Neural progenitor cell (in vitro differentiated cells): Measurements from ENCODE around the gene CNIH2. TPM values are rescaled to one million over a fixed set of nuclear protein-coding genes. Genes with fewer than 3 reads are reported as not detected.

Experiments
- DNase-seq: peaks from one replicate; pipeline ENCODE4 v3.0.0-alpha.2; 2016; ENCODE audit warnings: low spot score
- H2AFZ ChIP-seq: fragments of 200-600 bp; sonication (generic); replicated peaks from 2 replicates; pipeline ENCODE4 v1.6.1; 2016; ENCODE audit warnings: antibody characterized with exemption
- H3F3A ChIP-seq: fragments of 200-600 bp; sonication (generic); 2 replicates; pipeline ENCODE4 v1.6.1; 2016; ENCODE audit warnings: antibody characterized with exemption, low read depth
- H3K27ac ChIP-seq: fragments of 200-600 bp; sonication (generic); 2 replicates; pipeline ENCODE4 v1.5.1; 2016; ENCODE audit warnings: mild to moderate bottlenecking
- H3K27me3 ChIP-seq: fragments of 200-600 bp; sonication (generic); 2 replicates; pipeline ENCODE4 v1.6.1; 2016; ENCODE audit warnings: mild to moderate bottlenecking, moderate library complexity
- H3K36me3 ChIP-seq: fragments of 200-600 bp; sonication (generic); 2 replicates; pipeline ENCODE4 v1.5.1; 2016
- H3K4me1 ChIP-seq: fragments of 200-600 bp; sonication (generic); 2 replicates; pipeline ENCODE4 v1.6.1; 2016; ENCODE audit warnings: mixed run types
- H3K4me2 ChIP-seq: fragments of 200-600 bp; sonication (generic); 2 replicates; pipeline ENCODE4 v1.6.1; 2016
- H3K4me3 ChIP-seq: fragments of 200-600 bp; sonication (generic); 2 replicates; pipeline ENCODE4 v1.5.1; 2016
- H3K79me2 ChIP-seq: fragments of 200-600 bp; sonication (generic); 2 replicates; pipeline ENCODE4 v1.6.1; 2016; ENCODE audit warnings: low read depth
- H3K9ac ChIP-seq: fragments of 200-600 bp; sonication (generic); 2 replicates; pipeline ENCODE4 v1.6.1; 2016
- H3K9me3 ChIP-seq: fragments of 200-600 bp; sonication (generic); 2 replicates; pipeline ENCODE4 v1.5.1; 2016; ENCODE audit warnings: low read depth
- H4K20me1 ChIP-seq: fragments of 200-600 bp; sonication (generic); 2 replicates; pipeline ENCODE4 v1.6.1; 2016; ENCODE audit warnings: low read depth
- H3K27ac Mint-ChIP-seq: 3 replicates; pipeline ENCODE4 v1.8.0; 2021; ENCODE audit warnings: mixed read lengths
- H3K27me3 Mint-ChIP-seq: 2 replicates; pipeline ENCODE4 v1.8.0; 2022; ENCODE audit warnings: low read depth, mild to moderate bottlenecking, inconsistent platforms, moderate library complexity, mixed read lengths; ENCODE audit not compliant: insufficient read depth
- H3K36me3 Mint-ChIP-seq: 3 replicates; pipeline ENCODE4 v1.8.0; 2021; ENCODE audit warnings: mixed read lengths
- H3K4me1 Mint-ChIP-seq: 3 replicates; pipeline ENCODE4 v1.8.0; 2021; ENCODE audit warnings: mixed read lengths
- H3K4me3 Mint-ChIP-seq: 3 replicates; pipeline ENCODE4 v1.8.0; 2021; ENCODE audit warnings: mild to moderate bottlenecking, moderate library complexity, mixed read lengths
- H3K9me3 Mint-ChIP-seq: 3 replicates; pipeline ENCODE4 v1.8.0; 2020; ENCODE audit warnings: mixed read lengths
- CTCF ChIP-seq: fragments of 200-600 bp; sonication (generic); IDR thresholded peaks from 2 replicates; pipeline ENCODE4 v1.5.1; 2017; ENCODE audit warnings: antibody characterized with exemption, mild to moderate bottlenecking
- EZH2 ChIP-seq: fragments of 200-600 bp; sonication (generic); IDR thresholded peaks from 2 replicates; pipeline ENCODE4 v1.6.1; 2017; ENCODE audit warnings: antibody characterized with exemption, mild to moderate bottlenecking, moderate library complexity
- EZH2phosphoT487 ChIP-seq: fragments of 200-600 bp; sonication (generic); IDR thresholded peaks from 2 replicates; pipeline ENCODE4 v1.6.1; 2017; ENCODE audit warnings: antibody characterized with exemption
- total RNA-seq: library from RNA; depleted of rRNA; stranded (reverse); fragments of >200 nt; gene quantifications from 2 replicates; pipeline ENCODE4 v1.2.3, GENCODE V29; 2015; ENCODE audit warnings: low replicate concordance

CNIH2 gene
- total RNA-seq, 1 donor from 2014 or later: 5.7 TPM

DNA sequence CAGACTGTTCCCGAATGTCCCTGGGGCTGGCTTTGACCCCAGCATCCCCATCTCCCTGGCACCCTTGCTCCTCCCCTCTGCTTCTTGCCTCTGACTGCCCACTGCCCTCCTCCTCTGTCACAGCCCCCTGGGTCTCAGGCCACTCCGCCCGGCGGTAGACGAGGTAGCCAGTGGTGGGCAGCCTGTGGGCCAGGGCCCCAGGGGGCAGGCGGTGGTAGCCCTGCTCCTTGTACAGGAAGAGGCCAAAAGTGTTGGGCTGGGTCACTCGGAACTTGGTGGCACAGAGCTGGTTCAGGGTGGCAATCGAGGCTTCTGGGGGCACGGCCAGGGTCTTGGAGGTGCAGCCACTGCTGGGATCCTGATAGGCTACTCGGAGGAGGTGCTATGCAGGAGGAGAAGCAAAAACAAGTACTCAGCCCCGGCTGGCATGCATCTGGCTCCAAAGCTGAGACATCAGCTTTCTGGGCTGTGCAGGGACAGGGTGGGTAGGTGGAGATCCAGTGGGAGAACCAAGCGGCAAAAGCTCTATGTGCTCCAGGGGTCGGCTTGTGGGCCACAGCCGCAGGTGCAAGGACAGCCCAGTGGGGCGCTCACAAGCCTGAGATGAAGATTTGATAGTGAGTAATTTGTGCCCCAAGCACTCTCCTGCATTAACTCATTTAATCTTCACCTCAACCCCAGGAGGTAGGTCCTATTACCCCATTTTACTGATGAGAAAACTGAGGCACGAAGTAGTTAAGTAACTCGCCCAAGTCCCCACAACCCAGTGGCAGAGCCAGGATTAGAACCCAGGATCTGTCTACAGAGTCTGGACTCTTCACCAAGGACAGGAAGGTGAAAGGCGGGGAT, 54.6 kb downstream of the CNIH2 start:
- Histone ChIP-seq H3K4me1 (peaks cover 15% of the 10 kb centered on the region), H3K9me3 (no peaks in the 10 kb centered on the region), H3K79me2 (no peaks in the 10 kb centered on the region), H3K27me3 (peaks cover 8% of the 10 kb centered on the region), H2AFZ (no peak overlapping the region), H4K20me1 (peaks cover 5% of the 10 kb centered on the region), H3F3A (peaks cover 12% of the 10 kb centered on the region), H3K27ac (no peak overlapping the region), H3K4me3 (no peak overlapping the region), H3K9ac (no peak overlapping the region), H3K36me3 (no peaks in the 10 kb centered on the region), H3K4me2 (no peak overlapping the region)
- no peak overlapping the region for H3K27ac Mint-ChIP-seq
- no peak for DNase-seq
- H3K4me1 Mint-ChIP-seq: peaks cover 35% of the 10 kb centered on the region
- no peak overlapping the region for H3K4me3 Mint-ChIP-seq
- H3K9me3 Mint-ChIP-seq: no peaks in the 10 kb centered on the region
- peaks cover 7% of the 10 kb centered on the region for H3K27me3 Mint-ChIP-seq
- H3K36me3 Mint-ChIP-seq: no peaks in the 10 kb centered on the region
- TF ChIP-seq EZH2: no peak
- TF ChIP-seq CTCF: no peak
- no peak for TF ChIP-seq EZH2phosphoT487

DNA sequence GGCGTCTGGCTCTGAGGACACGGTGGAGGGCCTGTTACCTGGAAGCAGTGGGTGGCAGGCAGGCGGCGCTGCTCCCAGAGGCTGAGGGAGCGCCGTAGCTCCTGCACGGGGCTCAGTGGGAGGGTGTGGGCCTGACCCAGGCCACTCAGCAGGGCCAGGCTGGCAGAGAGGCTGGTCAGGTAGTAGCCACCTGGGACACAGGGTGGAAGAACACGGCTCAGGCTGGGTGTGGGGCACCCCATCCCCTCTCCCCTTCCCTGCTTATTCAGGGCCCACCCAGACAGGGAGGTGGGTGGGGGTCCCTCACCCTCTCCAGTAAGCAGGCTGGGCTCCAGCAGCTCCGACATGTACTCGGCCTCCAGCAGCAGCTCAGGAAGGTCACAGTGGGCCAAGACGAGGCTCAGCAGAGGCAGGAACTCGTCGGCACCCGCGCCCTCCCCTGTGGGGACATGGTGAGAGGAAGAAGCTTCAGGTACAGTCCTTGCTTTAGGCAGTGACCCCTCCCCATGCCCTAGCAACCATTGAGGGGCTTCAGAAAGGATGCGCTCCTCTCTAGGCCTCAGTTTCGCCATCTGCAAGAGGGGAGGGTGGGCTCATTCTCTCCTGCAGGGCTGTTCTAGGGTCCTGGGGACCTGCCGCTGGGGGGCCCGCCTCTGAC, 55.4 kb downstream of the CNIH2 start:
- H3K4me1 Mint-ChIP-seq: peaks cover 31% of the 10 kb centered on the region
- no peaks in the 10 kb centered on the region for H3K9me3 Mint-ChIP-seq
- Histone ChIP-seq H3K27me3 (peaks cover 8% of the 10 kb centered on the region), H3K9me3 (no peaks in the 10 kb centered on the region), H2AFZ (no peak overlapping the region), H3K79me2 (no peaks in the 10 kb centered on the region), H3K4me1 (peaks cover 15% of the 10 kb centered on the region), H3K4me2 (no peak overlapping the region), H3F3A (peaks cover 12% of the 10 kb centered on the region), H3K9ac (no peak overlapping the region), H3K36me3 (no peaks in the 10 kb centered on the region), H3K27ac (no peak overlapping the region), H3K4me3 (no peak overlapping the region), H4K20me1 (peaks cover 5% of the 10 kb centered on the region)
- peaks cover 3% of the 10 kb centered on the region for H3K27me3 Mint-ChIP-seq
- H3K4me3 Mint-ChIP-seq: no peak overlapping the region
- no peak for DNase-seq
- no peak overlapping the region for H3K27ac Mint-ChIP-seq
- no peaks in the 10 kb centered on the region for H3K36me3 Mint-ChIP-seq
- TF ChIP-seq EZH2phosphoT487: no peak
- TF ChIP-seq CTCF: no peak
- TF ChIP-seq EZH2: no peak

Other genes with a start within 250 kb of the CNIH2 start
- gene GAL3ST3, start 229.0 kb upstream of the CNIH2 start, total RNA-seq: 8.5 and 35.9 TPM in 2 replicates
- 177 and 198 TPM in 2 replicates for gene SF3B2, start 225.8 kb upstream of the CNIH2 start, total RNA-seq
- 13.4 and 15.2 TPM in 2 replicates for gene PACS1, start 207.9 kb upstream of the CNIH2 start, total RNA-seq
- gene KLC2, start 20.5 kb upstream of the CNIH2 start, total RNA-seq: 10.6 and 38.2 TPM in 2 replicates
- gene RAB1B, start 9.5 kb upstream of the CNIH2 start, total RNA-seq: 54.0 and 85.5 TPM in 2 replicates
- gene YIF1A, start 11.0 kb downstream of the CNIH2 start, total RNA-seq: 19.0 and 41.0 TPM in 2 replicates
- 0.03 TPM in 1 of 2 replicates, not detected in the other for gene TMEM151A, start 13.7 kb downstream of the CNIH2 start, total RNA-seq
- gene CD248, start 38.9 kb downstream of the CNIH2 start, total RNA-seq: 0.62 and 0.99 TPM in 2 replicates
- 0.56 and 2.6 TPM in 2 replicates for gene RIN1, start 58.3 kb downstream of the CNIH2 start, total RNA-seq
- 16.4 and 34.6 TPM in 2 replicates for gene BRMS1, start 66.9 kb downstream of the CNIH2 start, total RNA-seq
- 40.9 and 57.1 TPM in 2 replicates for gene B4GAT1, start 69.5 kb downstream of the CNIH2 start, total RNA-seq
- 6.9 and 15.3 TPM in 2 replicates for gene SLC29A2, start 93.6 kb downstream of the CNIH2 start, total RNA-seq
- 0.65 TPM in 1 of 2 replicates, not detected in the other for gene NPAS4, start 142.9 kb downstream of the CNIH2 start, total RNA-seq
- gene MRPL11, start 160.7 kb downstream of the CNIH2 start, total RNA-seq: 82.0 and 131 TPM in 2 replicates
- 2.7 and 9.1 TPM in 2 replicates for gene PELI3, start 188.7 kb downstream of the CNIH2 start, total RNA-seq
- 41.3 and 70.1 TPM in 2 replicates for gene DPP3, start 202.3 kb downstream of the CNIH2 start, total RNA-seq
- gene BBS1, start 232.5 kb downstream of the CNIH2 start, total RNA-seq: 42.0 and 68.9 TPM in 2 replicates